Ovary (tissue), 9 donors: Measurements from ENCODE around the gene LBP. TPM values are rescaled to one million over a fixed set of nuclear protein-coding genes. Genes with fewer than 3 reads are reported as not detected.
"Not testable (repeated sequence)": the region's sequence is repeated elsewhere in the genome, so short reads cannot be mapped to it uniquely, and the experiment has no call there.

Experiments used
- DNase-seq, 5 donors: peaks; one replicate each; pipeline ENCODE4 v3.0.0-alpha.2; 2019 to 2020
- H3K27ac ChIP-seq, 2 donors: fragments of 200-600 bp; one replicate each; pipeline versions ENCODE4 v1.5.1 to v1.8.0; 2019 to 2022
- H3K27me3 ChIP-seq: fragments of 200-600 bp; one replicate; pipeline ENCODE4 v1.8.0; 2022
- H3K36me3 ChIP-seq: fragments of 200-600 bp; sonication (generic); one replicate; pipeline ENCODE4 v1.5.1; 2019
- H3K4me1 ChIP-seq: one replicate; pipeline ENCODE4 v1.8.1; 2013; ENCODE audit warnings: mild to moderate bottlenecking, moderate library complexity; ENCODE audit not compliant: insufficient read depth
- H3K4me3 ChIP-seq: fragments of 200-600 bp; sonication (generic); one replicate; pipeline ENCODE4 v1.5.1; 2017
- H3K9me3 ChIP-seq, 2 donors: fragments of 200-600 bp in 1 of 2; sonication (generic) in 1 of 2; one replicate each; pipeline versions ENCODE4 v1.5.1 to v1.8.1; 2013 to 2019; ENCODE audit warnings: mild to moderate bottlenecking in 1 of 2, moderate library complexity in 1 of 2
- EP300 ChIP-seq: sonication (generic); formaldehyde crosslinking; IDR thresholded peaks from one replicate; pipeline ENCODE4 v1.6.1; 2017; ENCODE audit warnings: antibody characterized with exemption
- POLR2A ChIP-seq: fragments of 450-650 bp; IDR thresholded peaks from one replicate; pipeline ENCODE4 v1.6.1; 2017; ENCODE audit warnings: antibody characterized with exemption, mild to moderate bottlenecking, moderate library complexity
- WGBS, 3 donors: extraction: QIAGEN DNeasy Blood & Tissue Kit in 1 of 3; methylation state at CpG; one replicate each; pipeline versions ENCODE4 v1.1.5 to v1.1.7; 2013 to 2017; 5-methylcytosine and 5-hydroxymethylcytosine counted together
- intact Hi-C, 4 donors: fragments of 100-400 bp; cut with DNase I; formaldehyde crosslinking; loops; one replicate each; pipeline versions ENCODE4 v1.11.0 to v1.15.1; 2022 to 2023
- polyA plus RNA-seq, 2 donors: library from polyadenylated mRNA; stranded (reverse); fragments of 200-250 nt in 1 of 2; fragments of 350-450 nt in 1 of 2; fragmentation: Illumina TruSeq in 1 of 2; extraction: RNeasy Lipid Tissue Mini Kit (QIAGEN cat#74804) in 1 of 2; gene quantifications; one replicate each; pipeline ENCODE4 v1.2.3, GENCODE V29; 2013 to 2014
- total RNA-seq, 7 donors: library from RNA; depleted of rRNA in 2 of 7; stranded (reverse); fragments of >200 nt in 2 of 7; fragmentation: NEBNext Ultra II Directional in 3 of 7; extraction: Animal tissue kit (Norgen Biotek cat#: 25700) in 3 of 7; gene quantifications; one replicate each; pipeline versions ENCODE4 v1.1.0 to v1.2.4, GENCODE V29; 2016 to 2023
- TF ChIP-seq, protein P1 (sequence below), 3 donors: fragments of 450-650 bp in 2 of 3; fragments of 200-600 bp in 1 of 3; IDR thresholded peaks; one replicate each; pipeline versions ENCODE4 v1.5.1 to v1.8.0; 2016 to 2022; ENCODE audit warnings: antibody characterized with exemption in 3 of 3, mild to moderate bottlenecking in 1 of 3
- donor health status: DM: no; HTN: no; CAD: no; lungs with moderate emphysema.
- donor health status: DM: no; HTN: no; CAD: no.
- donor health status: Bipolar disorder and iron deficiency.
- donor health status: DM: yes; HTN: yes; CAD: no.
- donor health status: DM: no; HTN: no; CAD: no.
- donor health status: DM: yes; HTN: yes; CAD: no.

The LBP gene
- total and polyA plus RNA-seq, 9 donors = 0.12 to 0.20 (median 0.17) TPM; not detected in 5

GRCh38 chr20:38377039-38377685 is 30.9 kb downstream of the LBP start:
- no peaks in the 10 kb centered on the region for H3K27me3 ChIP-seq
- no peaks in the 10 kb centered on the region for H3K36me3 ChIP-seq
- H3K4me1 ChIP-seq = no peaks in the 10 kb centered on the region
- WGBS, 3 donors = 67 to 76% (median 73%) methylated on average over 11 of the region's 11 CpGs
- TF ChIP-seq, protein P1, sequence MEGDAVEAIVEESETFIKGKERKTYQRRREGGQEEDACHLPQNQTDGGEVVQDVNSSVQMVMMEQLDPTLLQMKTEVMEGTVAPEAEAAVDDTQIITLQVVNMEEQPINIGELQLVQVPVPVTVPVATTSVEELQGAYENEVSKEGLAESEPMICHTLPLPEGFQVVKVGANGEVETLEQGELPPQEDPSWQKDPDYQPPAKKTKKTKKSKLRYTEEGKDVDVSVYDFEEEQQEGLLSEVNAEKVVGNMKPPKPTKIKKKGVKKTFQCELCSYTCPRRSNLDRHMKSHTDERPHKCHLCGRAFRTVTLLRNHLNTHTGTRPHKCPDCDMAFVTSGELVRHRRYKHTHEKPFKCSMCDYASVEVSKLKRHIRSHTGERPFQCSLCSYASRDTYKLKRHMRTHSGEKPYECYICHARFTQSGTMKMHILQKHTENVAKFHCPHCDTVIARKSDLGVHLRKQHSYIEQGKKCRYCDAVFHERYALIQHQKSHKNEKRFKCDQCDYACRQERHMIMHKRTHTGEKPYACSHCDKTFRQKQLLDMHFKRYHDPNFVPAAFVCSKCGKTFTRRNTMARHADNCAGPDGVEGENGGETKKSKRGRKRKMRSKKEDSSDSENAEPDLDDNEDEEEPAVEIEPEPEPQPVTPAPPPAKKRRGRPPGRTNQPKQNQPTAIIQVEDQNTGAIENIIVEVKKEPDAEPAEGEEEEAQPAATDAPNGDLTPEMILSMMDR (IDR thresholded peaks at IDR 0.05) = no peak
- no peak for TF ChIP-seq EP300
- TF ChIP-seq POLR2A = no peak
- H3K27ac ChIP-seq = no peak overlapping the region
- no peak overlapping the region for H3K4me3 ChIP-seq
- H3K9me3 ChIP-seq = no peaks in the 10 kb centered on the region
- intact Hi-C loops = no loop called here
- no peak for DNase-seq

DNA sequence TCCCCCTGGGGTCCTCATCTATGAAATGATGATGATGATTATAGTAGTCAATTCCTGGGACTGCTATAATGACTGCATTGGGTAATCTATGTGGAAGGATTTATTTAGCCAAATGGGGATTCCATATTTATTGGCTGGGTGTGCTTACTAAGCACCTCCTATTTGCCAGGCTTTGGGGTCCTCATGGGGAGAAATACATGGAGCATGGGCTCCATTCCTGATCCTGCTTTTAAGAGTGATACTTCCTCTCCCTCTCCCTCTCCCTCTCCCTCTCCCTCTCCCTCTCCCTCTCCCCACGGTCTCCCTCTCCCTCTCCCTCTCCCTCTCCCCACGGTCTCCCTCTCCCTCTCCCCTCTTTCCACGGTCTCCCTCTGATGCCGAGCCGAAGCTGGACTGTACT is 31.6 kb downstream of the LBP start:
- H3K4me3 ChIP-seq, H3K27ac ChIP-seq, DNase-seq, H3K9me3 ChIP-seq, H3K27me3 ChIP-seq, H3K36me3 ChIP-seq, H3K4me1 ChIP-seq, intact Hi-C loops: not testable (repeated sequence)
- WGBS, 3 donors = 71 to 79% methylated on average over 5 of the region's 5 CpGs; no CpG with 5 or more reads in 1 of the 3 donors

- H3K9me3 ChIP-seq = no peaks in the 10 kb centered on the region
- no peaks in the 10 kb centered on the region for H3K36me3 ChIP-seq
- H3K4me3 ChIP-seq = no peak overlapping the region
- no peak overlapping the region for H3K27ac ChIP-seq
- 75 to 85% (median 82%) methylated on average over 4 of the region's 4 CpGs for WGBS, 3 donors
- H3K4me1 ChIP-seq = no peaks in the 10 kb centered on the region
- TF ChIP-seq EP300 (no peak), POLR2A (no peak)
- TF ChIP-seq, protein P1 (IDR thresholded peaks at IDR 0.05) = no peak
- H3K27me3 ChIP-seq = no peaks in the 10 kb centered on the region
- DNase-seq = no peak
- intact Hi-C loops = no loop called here
Measured at GRCh38 chr20:38383147-38383546, 36.9 kb downstream of the LBP start.

- Histone ChIP-seq H3K27me3 (no peaks in the 10 kb centered on the region), H3K4me1 (no peaks in the 10 kb centered on the region), H3K9me3 (no peaks in the 10 kb centered on the region), H3K4me3 (no peak overlapping the region), H3K27ac (no peak overlapping the region), H3K36me3 (no peaks in the 10 kb centered on the region)
- no peak for DNase-seq
- intact Hi-C loops = no loop called here
- 78 to 89% (median 84%) methylated on average over 8 of the region's 8 CpGs for WGBS, 3 donors
- TF ChIP-seq EP300 = no peak
- TF ChIP-seq, protein P1 (IDR thresholded peaks at IDR 0.05) = no peak
- no peak for TF ChIP-seq POLR2A
Measured at GRCh38 chr20:38386004-38386403, 39.7 kb downstream of the LBP start.

DNA sequence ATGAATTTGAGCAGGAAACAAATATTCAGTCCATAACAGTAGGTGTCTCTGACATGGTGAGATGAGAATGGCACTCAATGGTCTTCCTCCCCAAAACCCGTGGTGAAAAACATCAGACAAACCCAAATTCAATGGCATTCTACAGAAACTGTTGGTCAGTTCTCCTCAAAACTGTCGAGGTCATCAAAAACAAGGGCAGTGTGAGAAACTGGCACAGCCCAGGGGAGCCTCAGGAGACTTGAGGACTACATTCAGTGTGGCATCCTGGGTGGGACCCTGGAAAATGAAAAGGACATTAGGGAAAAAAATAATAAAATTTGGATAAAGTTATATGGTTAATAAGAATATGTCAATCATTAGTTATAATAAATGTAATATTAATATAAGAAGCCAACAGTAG is 40.6 kb downstream of the LBP start:
- H3K4me1 ChIP-seq = no peaks in the 10 kb centered on the region
- intact Hi-C loops = no loop called here
- no peak overlapping the region for H3K4me3 ChIP-seq
- no peaks in the 10 kb centered on the region for H3K27me3 ChIP-seq
- H3K36me3 ChIP-seq = no peaks in the 10 kb centered on the region
- no peaks in the 10 kb centered on the region for H3K9me3 ChIP-seq
- no peak overlapping the region for H3K27ac ChIP-seq
- whole genome bisulfite sequencing, 3 donors = 72 to 75% (median 73%) methylated on average over 2 of the region's 2 CpGs
- no peak for DNase-seq
- TF ChIP-seq POLR2A = no peak
- no peak for TF ChIP-seq EP300
